HG02973 (cell line): Measurements from ENCODE around the gene MYO18B.

Experiments used
- ATAC-seq: cut with Tn5 transposase; IDR thresholded peaks from one replicate; pipeline ENCODE4 v1.9.1; 2021; ENCODE audit warnings: moderate library complexity; ENCODE audit not compliant: unreplicated experiment

Gene MYO18B

DNA sequence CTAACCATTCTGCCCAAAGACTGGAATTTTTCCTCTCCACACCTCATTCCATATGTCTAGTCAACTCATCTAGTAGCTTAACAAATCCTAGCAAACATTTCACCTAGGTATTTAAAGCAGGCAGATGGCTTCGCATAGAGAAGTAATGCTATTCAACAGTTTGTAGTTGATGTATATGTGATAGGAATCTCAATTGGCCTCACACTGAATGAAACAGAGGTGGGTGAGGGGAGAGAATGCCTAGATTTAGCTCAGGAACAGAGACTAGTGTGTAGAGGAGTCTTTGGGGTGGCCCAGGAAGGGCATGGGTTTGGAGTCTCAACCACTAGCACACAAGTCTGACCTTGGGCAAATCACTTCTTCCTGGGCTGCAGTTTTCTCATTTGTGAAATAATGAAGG lies 196.2 kb downstream of the MYO18B start:
- no peak for ATAC-seq

DNA sequence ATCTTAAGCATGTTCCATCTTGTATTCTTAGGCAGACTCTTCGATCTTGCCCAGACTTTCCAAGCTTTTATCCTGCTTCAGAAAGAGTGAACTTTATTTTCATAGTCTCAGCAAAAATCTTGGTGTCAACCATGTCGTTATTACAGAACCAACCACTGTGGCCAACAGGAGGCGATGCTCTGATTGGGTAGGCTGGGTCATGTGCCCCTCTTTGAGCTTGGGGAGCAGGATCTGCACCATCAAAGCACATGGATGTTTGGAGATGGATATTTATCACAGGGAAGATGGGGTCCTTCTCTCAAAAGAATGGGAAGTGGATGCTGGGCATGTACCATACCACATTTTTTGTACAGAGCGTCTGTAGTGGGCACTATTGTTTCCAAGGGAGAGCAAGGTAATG lies 197.4 kb downstream of the MYO18B start:
- ATAC-seq, result no peak

DNA sequence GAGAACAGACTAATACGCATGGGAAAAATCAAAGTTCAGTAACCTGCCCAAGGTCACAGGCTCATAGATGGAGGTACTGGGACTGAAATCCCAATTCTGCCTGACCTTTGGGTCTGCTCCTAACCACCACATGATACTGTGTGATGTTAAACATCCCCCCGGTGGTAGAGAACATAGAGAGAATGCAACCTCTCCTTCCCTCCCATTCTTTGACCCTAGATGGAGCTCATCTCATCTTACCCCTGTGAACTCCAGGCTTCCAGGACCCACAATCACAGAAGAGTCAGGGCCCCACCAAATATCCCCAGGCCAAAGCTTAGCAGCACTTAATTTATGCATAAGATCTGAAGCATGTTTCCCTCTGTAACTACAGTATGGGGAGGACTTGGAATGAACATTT lies 198.5 kb downstream of the MYO18B start:
- no peak for ATAC-seq

GRCh38 chr22:25941365-25941960 lies 199.5 kb downstream of the MYO18B start:
- ATAC-seq, result no peak

DNA sequence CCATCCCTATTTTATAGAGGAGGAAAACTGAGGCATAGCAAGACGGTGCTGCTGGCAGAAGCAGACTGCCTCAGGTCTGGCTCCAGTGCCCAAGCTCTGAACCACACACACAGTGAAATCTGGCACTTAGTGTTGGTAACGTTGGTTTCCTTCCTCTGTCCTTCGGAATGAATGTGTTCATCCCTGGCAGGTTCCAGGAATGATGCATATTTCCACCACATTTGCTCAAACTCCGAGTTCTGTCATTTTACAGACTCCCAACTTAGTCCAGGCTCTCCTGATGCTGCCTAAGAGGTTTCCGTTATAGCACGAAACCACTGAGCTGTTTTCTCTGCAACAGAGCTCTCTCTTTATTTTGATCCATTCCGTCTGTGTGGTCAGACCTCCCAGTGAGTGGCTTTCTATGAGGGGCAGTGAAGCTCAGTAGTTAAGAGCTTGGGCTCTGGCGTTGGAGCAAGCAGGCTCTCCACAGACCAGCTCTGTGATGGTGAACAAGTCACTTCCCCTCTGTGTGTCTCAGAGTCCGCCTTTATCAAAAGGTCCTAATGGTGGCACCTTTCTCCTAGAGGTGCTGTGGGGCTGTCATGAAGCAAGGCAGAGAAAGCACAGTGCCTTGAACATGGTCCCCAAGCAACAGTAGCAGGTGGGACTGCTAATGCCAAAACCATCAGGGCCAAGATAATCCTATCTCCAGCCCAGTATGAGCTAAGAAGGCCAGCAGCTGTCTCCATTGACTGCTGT lies 200.3 kb downstream of the MYO18B start:
- no peak for ATAC-seq

DNA sequence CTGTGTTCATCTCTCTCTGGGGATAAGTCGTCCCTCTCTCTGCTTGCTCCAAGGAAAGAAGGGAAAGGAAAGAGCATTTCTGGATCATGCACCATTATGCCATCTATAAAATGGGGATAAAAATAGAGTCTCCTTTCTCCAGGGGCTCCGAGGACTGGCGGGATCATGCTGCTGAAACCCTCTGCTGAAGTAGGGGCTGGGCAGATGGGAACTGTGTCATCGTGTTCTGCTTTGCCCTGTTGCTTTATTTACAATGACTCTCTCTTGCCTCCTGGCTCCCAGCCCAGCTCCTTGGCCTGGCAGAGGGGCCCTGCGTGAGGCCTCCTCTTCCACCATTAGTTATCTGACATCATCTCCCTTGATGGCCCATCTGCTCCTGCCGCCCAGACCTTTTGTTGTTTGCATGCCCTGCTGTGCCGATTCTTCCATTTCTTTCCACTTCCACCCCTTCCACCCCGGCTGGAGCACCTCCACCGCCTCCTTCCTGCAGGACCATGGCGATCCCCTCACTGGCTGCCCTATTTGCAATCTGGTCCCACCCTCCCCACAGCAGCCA lies 200.9 kb downstream of the MYO18B start:
- ATAC-seq, result no peak

GRCh38 chr22:25950111-25950510 lies 208.1 kb downstream of the MYO18B start:
- ATAC-seq, result no peak

DNA sequence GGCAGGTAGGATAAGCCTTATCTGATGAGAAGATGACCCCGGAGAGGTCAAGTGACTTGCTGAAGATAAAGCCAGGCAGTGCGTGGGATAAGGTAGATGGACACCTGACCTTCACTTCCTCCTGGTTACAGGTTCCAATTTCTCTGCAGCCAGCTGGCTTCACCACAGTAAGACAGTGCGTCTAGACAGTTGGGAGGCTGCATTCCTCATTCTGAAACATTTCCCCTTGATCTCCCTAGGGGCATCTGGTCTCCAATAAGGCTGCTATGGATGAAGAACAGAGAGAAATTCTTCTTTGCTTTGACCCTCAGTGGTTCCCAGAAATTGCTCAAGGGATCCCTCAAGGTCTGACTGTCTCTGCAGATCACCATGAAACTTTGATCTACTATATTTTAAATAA lies 211.3 kb downstream of the MYO18B start:
- ATAC-seq, result no peak

GRCh38 chr22:25953919-25954318 lies 211.9 kb downstream of the MYO18B start:
- ATAC-seq, result no peak

DNA sequence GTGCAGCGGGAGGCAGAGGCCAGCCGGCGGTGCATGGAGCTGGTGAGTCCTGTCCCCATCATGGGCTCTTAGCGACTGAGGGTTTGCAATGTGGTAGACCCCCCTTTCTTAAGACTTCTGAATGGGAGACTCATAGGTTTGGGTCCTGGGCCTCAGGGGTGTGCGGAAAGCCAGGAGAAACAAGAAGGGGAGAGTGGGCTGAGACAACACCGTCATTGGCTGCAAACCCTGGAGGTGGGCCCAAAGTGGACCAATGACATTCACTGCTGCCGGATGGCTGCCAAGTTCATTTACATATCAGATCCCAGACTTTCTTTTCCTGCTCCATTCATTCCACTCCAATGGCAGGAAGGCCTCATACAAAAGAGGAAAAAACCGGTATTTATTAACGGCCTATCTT lies 213.3 kb downstream of the MYO18B start:
- ATAC-seq, result no peak

DNA sequence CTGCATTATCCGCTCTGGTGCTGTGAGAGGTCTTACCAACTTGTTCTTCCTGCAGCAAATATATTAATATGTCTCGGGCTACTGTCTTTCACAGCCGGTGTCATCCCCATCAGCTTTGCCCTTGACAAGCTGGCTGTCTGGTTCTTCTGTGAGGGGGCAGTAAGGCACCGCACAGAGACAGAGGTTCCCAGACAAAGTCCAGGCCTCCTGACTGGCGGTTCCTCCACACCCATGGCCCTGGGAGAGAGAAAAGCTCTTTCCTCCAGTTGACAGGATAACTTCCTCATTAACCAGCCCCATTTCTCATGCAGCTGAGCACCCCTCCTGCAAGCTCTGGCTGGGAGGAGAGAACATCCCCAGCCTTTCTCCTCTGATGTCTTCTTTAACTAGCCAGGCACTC lies 214.8 kb downstream of the MYO18B start:
- ATAC-seq, result no peak

DNA sequence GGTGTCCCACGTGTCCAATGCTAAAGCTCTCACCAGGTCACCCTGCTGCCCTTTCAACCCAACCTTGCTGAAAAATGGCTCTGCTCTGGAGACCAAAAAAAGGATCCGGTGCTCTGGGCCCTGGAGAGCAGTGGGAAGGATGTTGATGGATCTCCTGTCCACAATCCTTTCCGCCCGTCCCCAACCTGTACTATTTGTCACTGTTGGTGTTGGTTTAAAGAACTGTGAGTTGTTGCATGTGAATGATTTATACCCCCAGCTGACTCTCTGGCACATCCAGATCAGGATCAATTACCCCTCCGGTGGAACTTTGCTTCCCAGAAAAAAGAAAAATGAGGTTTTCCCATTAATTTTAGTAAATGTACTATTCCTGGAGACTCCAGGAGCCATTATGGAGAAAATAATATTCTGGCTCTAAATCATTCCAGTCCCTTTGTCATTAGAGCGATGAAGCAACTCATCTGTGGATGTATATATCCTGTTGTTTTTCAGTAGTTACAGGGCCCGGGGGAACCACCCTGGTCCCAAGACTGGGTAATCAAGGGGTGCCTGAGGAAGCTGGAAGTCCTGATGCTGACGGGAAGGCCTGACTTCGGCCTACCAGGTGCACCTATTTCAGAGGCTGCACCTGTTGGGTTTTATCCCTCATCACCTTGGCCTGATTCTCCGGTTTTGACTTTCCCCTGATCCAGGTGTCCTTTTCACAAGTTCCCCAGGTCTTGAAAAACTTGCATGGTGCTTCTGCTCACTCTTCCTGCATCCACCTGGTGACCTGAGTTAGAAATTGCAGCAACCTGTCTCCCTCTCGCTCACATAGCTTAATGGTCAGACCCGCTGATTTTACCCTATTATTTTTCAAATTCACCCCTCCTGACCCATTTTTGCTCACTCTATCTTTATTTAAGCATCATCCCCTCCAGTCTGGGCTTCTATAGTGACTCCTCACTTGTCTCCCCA lies 218.1 kb downstream of the MYO18B start:
- ATAC-seq, result no peak

DNA sequence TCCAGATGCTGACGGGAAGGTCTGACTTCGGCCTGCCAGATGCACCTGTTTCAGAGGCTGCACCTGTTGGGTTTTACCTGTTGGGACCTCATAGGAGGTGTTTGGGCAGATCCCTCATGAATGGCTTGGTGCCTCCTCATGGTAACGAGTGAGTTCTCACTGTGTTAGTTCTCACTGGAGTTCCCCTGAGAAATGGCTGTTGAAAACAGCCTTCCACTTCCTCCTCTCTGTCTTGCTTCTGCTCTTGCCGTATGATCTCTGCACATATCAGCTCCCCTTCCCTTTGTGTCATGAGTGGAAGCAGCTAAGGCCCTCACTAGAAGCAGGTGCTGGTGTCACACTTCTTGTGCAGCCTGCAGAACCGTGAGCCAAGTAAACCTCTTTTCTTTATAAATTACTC lies 219.7 kb downstream of the MYO18B start:
- no peak for ATAC-seq

DNA sequence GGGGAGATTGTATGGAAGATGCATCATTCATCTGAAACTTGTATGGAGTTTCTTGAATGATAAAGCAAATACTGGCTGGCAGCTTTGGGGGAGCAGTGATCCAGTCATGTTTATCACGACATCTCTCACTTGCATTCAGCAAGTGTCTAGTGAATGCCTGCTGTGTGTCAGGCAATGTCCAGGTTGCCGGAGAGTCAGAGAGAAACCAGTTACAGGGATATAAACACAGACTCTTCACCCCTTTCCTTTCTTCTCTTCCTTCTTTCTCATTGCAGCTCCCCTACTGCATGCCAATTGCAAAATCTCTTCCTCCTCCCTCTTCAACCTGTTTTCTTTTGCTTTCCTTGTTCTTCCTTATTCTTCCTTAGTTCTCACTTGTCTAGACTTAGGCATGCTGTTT lies 220.7 kb downstream of the MYO18B start:
- no peak for ATAC-seq

- ATAC-seq, result no peak
Observed at GRCh38 chr22:25964961-25965730, 223.2 kb downstream of the MYO18B start.

GRCh38 chr22:25966448-25966913 lies 224.5 kb downstream of the MYO18B start:
- ATAC-seq, result no peak

GRCh38 chr22:25969286-25969685 lies 227.3 kb downstream of the MYO18B start:
- no peak for ATAC-seq

DNA sequence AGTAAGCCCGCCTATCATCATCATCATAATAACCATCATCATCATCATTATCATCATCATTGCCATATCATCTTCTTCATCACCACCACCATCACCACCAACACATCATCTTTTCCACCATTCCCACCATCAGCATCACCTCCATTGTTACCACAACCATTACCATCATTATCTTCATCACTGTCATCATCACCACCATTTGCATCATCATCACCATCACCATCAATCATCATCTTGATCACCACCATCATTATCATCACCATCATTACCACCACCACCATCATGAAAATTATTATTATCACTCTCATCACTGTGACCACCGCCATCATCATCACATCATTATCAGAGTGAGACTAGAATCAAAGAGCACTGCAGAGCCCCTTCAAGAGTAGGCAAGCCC lies 227.9 kb downstream of the MYO18B start:
- no peak for ATAC-seq

- ATAC-seq, result no peak
Observed at GRCh38 chr22:25970374-25970911, 228.5 kb downstream of the MYO18B start.
